ENCODE results near the gene POLRMT. TPM values are rescaled to one million over a fixed set of nuclear protein-coding genes. Genes with fewer than 3 reads are reported as not detected.
A peak's percentile ranks its signal among the peaks of the same experiment; 100 is the strongest.
"Not testable (repeated sequence)": the region's sequence is repeated elsewhere in the genome, so short reads cannot be mapped to it uniquely, and the experiment has no call there.

Gene POLRMT
- polyA plus RNA-seq, 3 donors = 54.6 to 68.8 (median 58.1) TPM

GRCh38 chr19:668675-669434, 35.5 kb upstream of the POLRMT start:
- not testable (repeated sequence) for DNase-seq (ENCODE audit: extremely low read depth in 1 of 11, low read depth in 9 of 11, low spot score in 4 of 11)

GRCh38 chr19:666985-667573, 33.7 kb upstream of the POLRMT start:
- DNase-seq (ENCODE audit: extremely low read depth in 1 of 11, low read depth in 9 of 11, low spot score in 4 of 11) = not testable (repeated sequence)

GRCh38 chr19:664913-665443, 31.6 kb upstream of the POLRMT start:
- peak in 9 of 11 donors; percentile 63 to 84 (median 76) for DNase-seq (ENCODE audit: extremely low read depth in 1 of 11, low read depth in 9 of 11, low spot score in 4 of 11)

GRCh38 chr19:663682-664117, 30.4 kb upstream of the POLRMT start:
- no peak for DNase-seq (ENCODE audit: extremely low read depth in 1 of 11, low read depth in 9 of 11, low spot score in 4 of 11)

GRCh38 chr19:662962-663681, 29.8 kb upstream of the POLRMT start, which contains the start of gene RNF126:
Gene RNF126, minus strand, starts transcription at chr19:663214. Its CDS starts 93 bp downstream, at chr19:663121.
- DNase-seq (ENCODE audit: extremely low read depth in 1 of 11, low read depth in 9 of 11, low spot score in 4 of 11) = peak in 9 of 11 donors; percentile 66 to 87 (median 83)

GRCh38 chr19:662207-662961, 29.0 kb upstream of the POLRMT start:
- DNase-seq (ENCODE audit: extremely low read depth in 1 of 11, low read depth in 9 of 11, low spot score in 4 of 11) = no peak

GRCh38 chr19:661427-662196, 28.3 kb upstream of the POLRMT start:
- DNase-seq (ENCODE audit: extremely low read depth in 1 of 11, low read depth in 9 of 11, low spot score in 4 of 11) = no peak

- DNase-seq (ENCODE audit: extremely low read depth in 1 of 11, low read depth in 9 of 11, low spot score in 4 of 11) = no peak
These were observed 27.6 kb upstream of the POLRMT start for GRCh38 chr19:660793-661426.

- no peak for DNase-seq (ENCODE audit: extremely low read depth in 1 of 11, low read depth in 9 of 11, low spot score in 4 of 11)
These were observed 25.8 kb upstream of the POLRMT start for GRCh38 chr19:658916-659839.

GRCh38 chr19:658059-658839, 24.9 kb upstream of the POLRMT start:
- DNase-seq (ENCODE audit: extremely low read depth in 1 of 11, low read depth in 9 of 11, low spot score in 4 of 11) = no peak

GRCh38 chr19:657611-658010, 24.3 kb upstream of the POLRMT start:
- DNase-seq (ENCODE audit: extremely low read depth in 1 of 11, low read depth in 9 of 11, low spot score in 4 of 11) = no peak

GRCh38 chr19:656751-657559, 23.6 kb upstream of the POLRMT start:
- DNase-seq (ENCODE audit: extremely low read depth in 1 of 11, low read depth in 9 of 11, low spot score in 4 of 11) = no peak

GRCh38 chr19:655691-656090, 22.4 kb upstream of the POLRMT start:
- DNase-seq (ENCODE audit: extremely low read depth in 1 of 11, low read depth in 9 of 11, low spot score in 4 of 11) = no peak

GRCh38 chr19:653425-653824, 20.1 kb upstream of the POLRMT start:
- DNase-seq (ENCODE audit: extremely low read depth in 1 of 11, low read depth in 9 of 11, low spot score in 4 of 11) = no peak

All from renal cortex interstitium (tissue), 11 donors.